Measurements from ENCODE around the gene ANKRD37.

- TF ChIP-seq CTCF (IDR thresholded peaks at IDR 0.05) (no peak), EP300 (IDR thresholded peaks at IDR 0.05) (no peak), POLR2A (IDR thresholded peaks at IDR 0.05) (no peak)
These were observed 26.9 kb upstream of the ANKRD37 start for GRCh38 chr4:185369731-185370130.
